Inferior parietal cortex (tissue), 1 donor: Measurements from ENCODE around the gene HSPB1.
"Not testable (repeated sequence)": the region's sequence is repeated elsewhere in the genome, so short reads cannot be mapped to it uniquely, and the experiment has no call there.

Experiments
- DNase-seq: peaks from one replicate; pipeline ENCODE4 v3.0.0-alpha.2; 2016; ENCODE audit errors: extremely low spot score

Gene HSPB1

GRCh38 chr7:76281706-76282343 is 20.6 kb upstream of the HSPB1 start:
- no peak for DNase-seq

DNA sequence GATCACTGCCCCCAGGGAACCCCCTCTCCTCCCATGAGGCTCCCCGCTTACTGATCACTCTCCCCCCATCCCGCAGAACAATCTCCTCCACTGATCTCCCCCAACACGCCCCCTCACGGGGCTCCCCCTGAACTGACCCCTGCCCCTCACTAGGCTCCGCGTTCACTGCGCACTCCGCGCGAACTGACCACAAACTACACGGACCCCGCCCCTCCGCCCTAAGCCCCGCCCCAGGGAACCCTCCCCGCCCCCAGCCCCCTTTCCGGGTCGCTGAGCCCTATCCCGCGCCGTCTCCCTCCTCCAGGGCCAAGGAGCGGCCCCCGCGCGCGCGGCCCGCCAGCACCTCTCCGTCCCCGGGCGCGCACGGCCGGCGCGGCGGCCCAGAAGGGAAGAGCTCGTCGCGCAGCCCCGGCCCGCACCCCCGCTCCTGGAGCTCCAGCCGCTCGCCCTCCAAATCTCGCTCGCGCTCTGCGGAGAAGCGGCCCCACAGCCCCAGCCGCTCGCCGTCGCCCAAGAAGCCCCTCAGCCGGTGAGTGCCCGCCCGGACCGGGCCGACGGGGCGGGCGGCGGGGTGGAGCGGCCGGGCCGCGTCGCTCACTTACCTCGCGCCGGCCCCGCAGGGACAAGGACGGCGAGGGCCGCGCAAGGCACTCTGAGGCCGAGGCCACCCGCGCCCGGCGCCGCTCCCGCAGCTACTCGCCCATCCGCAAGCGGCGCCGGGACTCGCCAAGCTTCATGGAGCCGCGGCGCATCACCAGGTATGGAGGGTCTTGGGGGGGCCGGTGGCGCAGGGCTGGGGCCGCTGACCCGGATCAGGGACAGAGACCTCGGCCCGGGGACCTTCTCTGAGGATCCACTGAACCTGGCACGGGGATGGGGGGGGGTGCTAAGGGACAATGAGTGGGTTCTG is 19.9 kb upstream of the HSPB1 start:
- DNase-seq: no peak

DNA sequence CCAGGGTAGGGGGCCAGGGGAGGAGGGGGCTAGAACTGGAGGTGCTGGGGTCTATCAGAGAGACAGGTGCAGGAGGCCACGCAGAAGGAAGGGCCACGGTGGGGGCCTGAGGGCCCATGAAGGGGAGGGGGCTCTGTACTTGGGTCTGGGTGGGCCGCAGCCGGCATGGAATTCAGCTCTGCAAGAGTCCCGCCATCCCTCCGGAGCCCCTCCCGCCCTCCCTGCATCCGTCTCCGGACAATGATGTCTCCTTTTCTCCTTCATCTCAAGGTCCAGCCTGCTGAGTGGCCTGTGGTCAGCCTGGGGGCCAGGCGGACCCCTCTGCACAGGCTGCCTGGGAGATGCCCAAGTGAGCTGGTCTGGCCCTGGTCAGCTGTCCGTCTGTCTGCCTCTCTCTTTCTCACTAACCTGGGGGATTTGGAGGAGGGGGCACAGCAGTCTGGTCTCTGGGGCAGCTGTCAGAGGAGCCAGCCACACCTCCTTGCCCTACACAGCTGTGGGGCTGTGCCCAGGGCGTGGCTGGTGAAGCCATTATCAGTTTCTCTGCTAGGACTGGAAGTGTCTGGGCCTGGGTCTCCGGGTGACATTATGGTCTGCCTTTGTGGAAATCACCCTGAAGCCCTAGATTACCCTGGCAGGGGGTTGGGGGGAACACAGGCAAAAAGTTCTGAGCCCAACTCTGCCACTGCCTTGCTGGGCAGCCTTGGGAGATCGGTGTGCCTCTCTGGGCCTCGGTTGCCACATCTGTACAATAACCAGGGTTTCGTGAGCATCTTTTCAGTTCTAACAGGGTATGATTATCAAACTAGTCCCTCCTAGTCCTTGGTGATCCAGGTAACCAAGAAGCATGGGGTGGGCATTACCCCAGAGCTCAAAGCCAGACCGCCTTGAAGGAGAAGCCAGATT is 19.0 kb upstream of the HSPB1 start:
- no peak for DNase-seq

- DNase-seq: no peak
Measured at GRCh38 chr7:76285604-76286374, 16.7 kb upstream of the HSPB1 start.

GRCh38 chr7:76286842-76287403 is 15.6 kb upstream of the HSPB1 start:
- no peak for DNase-seq

GRCh38 chr7:76290847-76291350 is 11.6 kb upstream of the HSPB1 start:
- not testable (repeated sequence) for DNase-seq

DNA sequence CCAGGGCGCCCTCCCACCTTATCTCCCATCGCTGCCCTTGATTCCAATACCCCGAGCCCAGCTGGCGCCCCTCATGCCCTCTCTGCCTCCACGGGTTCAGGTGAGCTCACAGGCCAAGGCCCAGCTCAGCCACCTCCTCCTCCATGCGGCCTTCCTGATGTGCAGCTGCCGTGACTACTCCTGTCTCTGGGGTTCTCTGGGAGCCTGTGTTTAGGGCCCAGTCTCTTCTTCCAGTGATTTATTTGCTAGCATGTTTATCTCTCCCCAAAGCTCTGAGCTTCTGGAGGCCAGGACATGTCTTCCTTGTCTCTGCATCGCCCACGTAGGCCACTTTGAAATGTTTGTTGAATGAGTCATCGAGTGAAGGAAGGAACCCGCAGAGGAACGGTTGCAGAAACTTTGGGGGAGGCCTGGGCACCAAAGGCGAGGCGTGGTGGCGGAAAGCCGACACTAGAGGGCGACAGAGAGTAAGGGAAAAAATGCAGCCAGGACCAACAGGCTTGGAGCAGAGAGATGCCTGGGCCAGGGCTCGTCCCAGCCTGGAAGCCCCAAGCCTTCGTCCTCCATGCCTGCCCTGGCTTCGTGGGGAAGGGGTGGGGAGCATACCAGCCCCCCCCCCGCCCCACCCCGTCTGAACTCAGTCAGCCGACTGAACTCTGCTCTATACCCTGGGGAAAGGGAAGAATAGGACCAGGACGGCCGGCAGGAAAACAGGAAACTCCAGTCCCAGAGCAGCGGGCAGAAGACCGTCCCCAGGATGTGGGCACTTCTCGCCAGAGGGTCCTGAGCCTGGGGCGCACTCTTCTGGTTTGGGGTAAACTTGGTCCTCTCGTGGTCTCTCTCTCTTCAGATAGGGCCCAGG is 10.9 kb upstream of the HSPB1 start:
- DNase-seq: peak; percentile 98

GRCh38 chr7:76292213-76292573 is 10.3 kb upstream of the HSPB1 start:
- DNase-seq: no peak

GRCh38 chr7:76292911-76293310 is 9.6 kb upstream of the HSPB1 start:
- DNase-seq: not testable (repeated sequence)

DNA sequence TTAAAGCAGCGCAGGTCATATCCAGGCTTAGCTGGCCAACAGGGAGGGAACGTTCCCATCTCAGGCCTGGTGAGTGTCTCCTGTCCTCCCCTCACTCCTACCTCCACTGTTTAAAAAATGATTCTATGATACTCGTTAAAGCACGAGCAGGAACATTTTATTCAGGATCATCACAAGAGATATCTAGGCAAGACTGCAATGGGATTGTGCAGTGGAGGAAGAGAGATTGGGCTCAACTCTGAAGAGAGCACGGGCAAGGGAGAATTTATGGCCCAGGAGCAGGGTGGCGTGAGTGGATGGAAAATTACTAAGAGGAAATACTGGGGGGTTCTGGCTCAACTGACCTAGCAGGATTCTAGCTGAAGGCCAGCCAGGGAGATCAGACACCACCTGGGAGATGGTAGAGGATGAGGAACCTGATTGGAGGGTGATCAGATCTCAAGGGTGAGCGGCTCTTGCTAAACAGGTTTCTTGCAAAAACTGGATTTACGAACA is 9.0 kb upstream of the HSPB1 start:
- DNase-seq: no peak

GRCh38 chr7:76294344-76295024 is 8.0 kb upstream of the HSPB1 start:
- DNase-seq: peak; percentile 95

DNA sequence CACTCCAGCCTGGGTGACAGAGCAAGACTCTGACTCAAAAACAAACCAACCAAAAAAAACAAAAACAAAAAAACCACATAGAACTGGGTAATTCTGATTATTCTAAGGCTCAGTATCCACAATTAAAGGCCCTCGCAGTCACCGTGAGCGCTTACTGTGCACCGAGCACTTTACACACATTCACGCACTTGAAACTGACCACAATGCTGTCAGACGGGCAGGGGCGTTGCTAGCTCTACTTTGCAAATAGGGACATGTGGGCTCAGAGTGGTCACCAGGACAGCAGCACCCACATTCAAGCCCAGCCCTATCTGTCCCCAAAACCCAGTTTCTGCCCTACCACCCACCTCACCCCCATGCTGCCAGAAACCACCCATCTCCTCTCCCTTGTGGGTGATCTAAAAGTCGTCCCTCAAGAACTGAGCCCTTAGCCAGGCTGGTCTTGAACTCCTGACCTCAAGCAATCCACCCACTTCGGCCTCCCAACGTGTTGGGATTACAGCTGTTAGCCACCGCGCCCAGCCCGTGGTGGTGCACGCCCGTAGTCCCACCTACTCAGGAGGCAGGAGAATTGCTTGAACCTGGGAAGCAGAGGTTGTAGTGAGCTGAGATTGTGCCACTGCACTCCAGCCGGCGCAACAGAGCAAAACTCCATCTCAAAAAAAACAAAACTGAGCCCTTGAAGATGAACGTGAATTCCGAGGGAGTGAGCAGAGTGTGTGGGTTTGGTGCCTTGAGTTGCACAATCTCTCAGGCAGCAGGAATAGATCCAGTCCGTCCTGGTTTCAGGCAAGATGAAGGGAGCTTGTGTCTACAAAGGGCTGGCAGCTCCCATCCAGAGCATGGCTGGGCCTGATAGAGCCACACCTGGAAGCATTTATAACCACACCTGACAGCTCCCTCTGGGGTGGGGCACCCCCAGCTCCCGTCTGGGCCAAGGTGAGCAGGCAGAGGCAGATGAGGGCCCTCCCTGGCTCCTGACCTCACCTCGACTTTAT is 5.4 kb upstream of the HSPB1 start:
- no peak for DNase-seq

GRCh38 chr7:76300166-76300731 is 2.2 kb upstream of the HSPB1 start:
- DNase-seq: no peak

DNA sequence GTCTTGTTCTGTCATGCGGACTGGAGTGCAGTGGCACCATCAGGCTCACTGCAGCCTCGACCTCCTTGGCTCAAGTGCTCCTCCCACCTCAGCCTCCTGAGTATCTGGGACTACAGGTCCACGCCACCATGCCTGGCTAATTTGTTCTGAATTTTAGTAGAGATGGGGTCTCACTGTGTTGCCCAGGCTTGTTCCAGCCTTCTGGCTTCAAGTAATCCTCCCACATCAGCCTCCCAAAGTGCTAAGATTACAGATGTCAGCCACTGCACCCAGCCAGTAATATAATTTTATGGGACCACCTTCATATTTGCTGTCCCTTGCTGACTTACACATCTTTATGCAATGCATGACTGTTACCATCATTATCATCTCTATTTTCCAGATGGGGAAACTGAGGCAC is 1.5 kb upstream of the HSPB1 start:
- no peak for DNase-seq

DNA sequence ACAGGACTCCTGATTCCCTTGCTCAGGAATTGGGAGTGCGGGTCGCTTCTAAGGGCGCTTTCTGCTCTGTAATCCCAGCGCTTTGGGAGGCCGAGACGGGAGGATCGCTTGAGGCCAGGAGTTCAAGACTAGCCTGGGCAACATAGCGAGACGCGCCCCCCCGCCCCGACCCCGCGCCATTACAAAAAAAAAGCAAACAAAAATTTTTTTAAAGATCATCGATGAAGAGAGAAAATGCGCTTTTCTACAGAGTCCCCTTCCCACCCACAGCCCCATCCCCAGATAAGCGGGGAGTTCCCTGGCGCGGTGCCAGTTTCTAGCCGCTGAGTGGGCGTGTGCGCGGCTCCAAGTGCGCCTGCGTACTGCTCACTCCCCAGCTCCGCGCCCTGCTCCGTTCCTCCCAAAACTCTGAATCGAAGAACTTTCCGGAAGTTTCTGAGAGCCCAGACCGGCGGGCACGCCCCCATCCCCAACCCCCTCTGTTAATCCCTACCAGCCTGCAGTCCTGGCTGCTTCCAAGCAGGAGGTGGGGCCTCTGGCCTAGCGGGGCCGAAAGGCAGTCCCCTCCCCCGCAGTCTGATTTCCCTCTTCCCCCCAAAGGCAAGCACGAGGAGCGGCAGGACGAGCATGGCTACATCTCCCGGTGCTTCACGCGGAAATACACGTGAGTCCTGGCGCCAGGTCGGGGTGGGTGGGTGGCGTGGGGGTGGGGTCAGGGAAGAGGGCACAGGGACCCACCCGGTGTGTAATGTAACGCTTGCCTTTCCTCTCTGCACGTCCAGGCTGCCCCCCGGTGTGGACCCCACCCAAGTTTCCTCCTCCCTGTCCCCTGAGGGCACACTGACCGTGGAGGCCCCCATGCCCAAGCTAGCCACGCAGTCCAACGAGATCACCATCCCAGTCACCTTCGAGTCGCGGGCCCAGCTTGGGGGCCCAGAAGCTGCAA is 1.0 kb downstream of the HSPB1 start:
- DNase-seq: peak; percentile 80

DNA sequence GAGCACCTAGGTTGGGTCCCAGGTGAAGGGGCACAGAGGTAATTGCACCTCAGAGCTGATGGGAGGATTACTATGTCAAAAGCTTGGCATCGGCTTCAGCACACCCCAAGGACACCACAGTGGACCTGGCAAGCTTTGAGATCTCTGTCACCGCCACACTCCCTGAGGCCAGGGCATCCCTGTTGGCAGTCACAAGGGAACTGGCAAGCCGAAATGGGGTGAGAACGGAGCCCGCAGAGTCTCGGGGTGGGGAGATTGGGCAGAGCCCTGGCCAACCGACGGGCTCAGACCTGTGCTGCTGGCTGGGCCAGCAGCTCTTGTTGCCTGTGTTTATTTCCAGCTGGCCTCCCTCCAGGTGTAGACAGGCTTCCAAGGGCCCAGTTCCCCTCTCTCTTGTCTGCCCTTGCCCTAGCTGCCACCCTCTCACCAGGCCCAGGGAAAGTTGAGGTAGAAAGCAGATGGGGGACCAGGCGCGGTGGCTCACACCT is 2.5 kb downstream of the HSPB1 start:
- DNase-seq: no peak
